PC-9 (cell line): ENCODE measurements around the gene WDR27.

Source experiments
- CTCF ChIP-seq: fragments of 200-600 bp; sonication (generic); conservative IDR thresholded peaks from 2 replicates; pipeline ENCODE4 v1.6.1; 2017; ENCODE audit warnings: mixed run types, antibody characterized with exemption, mild to moderate bottlenecking, moderate library complexity
- EZH2 ChIP-seq: fragments of 200-600 bp; sonication (generic); IDR thresholded peaks from 2 replicates; pipeline ENCODE4 v1.8.0; 2017; ENCODE audit warnings: antibody characterized with exemption, low read depth

- TF ChIP-seq CTCF: no peak
- TF ChIP-seq EZH2: no peak
These were observed 109.3 kb downstream of the WDR27 start for GRCh38 chr6:169592558-169592957.
